ENCODE data around the gene FMN2. TPM values are rescaled to one million over a fixed set of nuclear protein-coding genes. Genes with fewer than 3 reads are reported as not detected.
"Not testable (repeated sequence)": the region's sequence is repeated elsewhere in the genome, so short reads cannot be mapped to it uniquely, and the experiment has no call there.

The FMN2 gene
- total RNA-seq, 2 experiments from 2014 or later, result not detected

DNA sequence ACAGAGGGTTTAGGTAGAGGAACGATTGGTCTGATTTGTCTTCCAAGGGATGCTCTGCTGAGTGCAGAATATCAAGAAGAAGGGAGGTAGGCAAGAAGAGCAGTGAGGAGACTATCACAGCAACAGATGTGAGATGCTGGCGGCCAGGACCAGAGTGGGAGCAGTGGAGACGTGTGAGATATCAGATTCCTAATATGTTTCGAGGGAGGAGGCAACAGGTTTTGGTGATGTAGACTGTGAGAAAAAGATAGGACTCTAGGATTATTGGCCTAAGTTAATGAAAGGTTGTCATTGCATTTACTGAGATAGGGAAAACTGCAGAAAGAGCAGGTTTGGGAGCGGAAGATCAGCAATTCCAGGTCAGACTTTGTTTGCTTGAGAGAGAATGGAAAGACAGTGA is 182.9 kb downstream of the FMN2 start:
- no peak for DNase-seq
- Mint-ChIP-seq H3K9me3 (peaks cover 14% of the 10 kb centered on the region), H3K27ac (no peak overlapping the region), H3K4me3 (no peak overlapping the region), H3K36me3 (ENCODE audit: low read depth) (no peaks in the 10 kb centered on the region), H3K27me3 (no peaks in the 10 kb centered on the region), H3K4me1 (ENCODE audit: low read depth) (no peaks in the 10 kb centered on the region)
- Histone ChIP-seq H3K4me3 (ENCODE audit: low read length) (no peak overlapping the region), H3K27ac (ENCODE audit: low read depth in 1 of 2, low read length in 2 of 2) (no peak overlapping the region), H3K36me3 (ENCODE audit: insufficient read depth, low read length) (no peaks in the 10 kb centered on the region), H3K4me1 (ENCODE audit: insufficient read depth, low read length) (no peaks in the 10 kb centered on the region), H3K9me3 (ENCODE audit: control insufficient read depth in 1 of 2, insufficient read depth in 1 of 2, low read length in 2 of 2) (peaks cover 0 to 6% of the 10 kb centered on the region in 2 experiments), H3K27me3 (ENCODE audit: control insufficient read depth in 1 of 2, insufficient read depth in 2 of 2, low read length in 2 of 2) (no peaks in the 10 kb centered on the region)
- intact Hi-C loops (cut with DNase I, micrococcal nuclease), result no loop called here
- TF ChIP-seq, protein P1, sequence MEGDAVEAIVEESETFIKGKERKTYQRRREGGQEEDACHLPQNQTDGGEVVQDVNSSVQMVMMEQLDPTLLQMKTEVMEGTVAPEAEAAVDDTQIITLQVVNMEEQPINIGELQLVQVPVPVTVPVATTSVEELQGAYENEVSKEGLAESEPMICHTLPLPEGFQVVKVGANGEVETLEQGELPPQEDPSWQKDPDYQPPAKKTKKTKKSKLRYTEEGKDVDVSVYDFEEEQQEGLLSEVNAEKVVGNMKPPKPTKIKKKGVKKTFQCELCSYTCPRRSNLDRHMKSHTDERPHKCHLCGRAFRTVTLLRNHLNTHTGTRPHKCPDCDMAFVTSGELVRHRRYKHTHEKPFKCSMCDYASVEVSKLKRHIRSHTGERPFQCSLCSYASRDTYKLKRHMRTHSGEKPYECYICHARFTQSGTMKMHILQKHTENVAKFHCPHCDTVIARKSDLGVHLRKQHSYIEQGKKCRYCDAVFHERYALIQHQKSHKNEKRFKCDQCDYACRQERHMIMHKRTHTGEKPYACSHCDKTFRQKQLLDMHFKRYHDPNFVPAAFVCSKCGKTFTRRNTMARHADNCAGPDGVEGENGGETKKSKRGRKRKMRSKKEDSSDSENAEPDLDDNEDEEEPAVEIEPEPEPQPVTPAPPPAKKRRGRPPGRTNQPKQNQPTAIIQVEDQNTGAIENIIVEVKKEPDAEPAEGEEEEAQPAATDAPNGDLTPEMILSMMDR (IDR thresholded peaks at IDR 0.05), result no peak
- ChIA-PET POLR2A (no interaction called here), CTCF (interaction anchor here (0.7 kb wide), 1 partner anchor 48 kb away, joined by 3 read pairs; no protein-coding TSS in a partner anchor)
- ATAC-seq (ENCODE audit: poor library complexity), result no peak

DNA sequence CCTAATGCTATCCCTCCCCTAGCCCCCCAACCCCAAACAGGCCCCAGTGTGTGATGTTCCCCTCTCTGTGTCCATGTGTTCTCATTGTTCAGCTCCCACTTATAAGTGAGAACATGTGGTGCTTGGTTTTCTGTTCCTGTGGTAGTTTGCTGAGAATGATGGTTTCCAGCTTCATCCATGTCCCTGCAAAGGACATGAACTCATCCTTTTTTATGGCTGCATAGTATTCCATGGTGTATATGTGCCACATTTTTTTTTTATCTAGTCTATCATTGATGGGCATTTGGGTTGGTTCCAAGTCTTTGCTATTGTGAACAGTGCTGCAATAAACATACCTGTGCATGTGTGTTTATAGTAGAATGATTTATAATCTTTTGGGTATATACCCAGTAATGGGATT is 183.5 kb downstream of the FMN2 start:
- H3K36me3 ChIP-seq (ENCODE audit: insufficient read depth, low read length); H3K4me1 Mint-ChIP-seq (ENCODE audit: low read depth); H3K4me3 Mint-ChIP-seq; H3K4me3 ChIP-seq (ENCODE audit: low read length); H3K36me3 Mint-ChIP-seq (ENCODE audit: low read depth); DNase-seq; CTCF ChIA-PET; ATAC-seq (ENCODE audit: poor library complexity); H3K27ac ChIP-seq (ENCODE audit: low read depth in 1 of 2, low read length in 2 of 2); POLR2A ChIA-PET; intact Hi-C loops (cut with DNase I, micrococcal nuclease); H3K27me3 ChIP-seq (ENCODE audit: control insufficient read depth in 1 of 2, insufficient read depth in 2 of 2, low read length in 2 of 2); H3K27me3 Mint-ChIP-seq; H3K27ac Mint-ChIP-seq; H3K4me1 ChIP-seq (ENCODE audit: insufficient read depth, low read length); H3K9me3 ChIP-seq (ENCODE audit: control insufficient read depth in 1 of 2, insufficient read depth in 1 of 2, low read length in 2 of 2): not testable (repeated sequence)
- H3K9me3 Mint-ChIP-seq, result peaks cover 11% of the 10 kb centered on the region

- Histone ChIP-seq H3K4me1 (ENCODE audit: insufficient read depth, low read length) (no peaks in the 10 kb centered on the region), H3K9me3 (ENCODE audit: control insufficient read depth in 1 of 2, insufficient read depth in 1 of 2, low read length in 2 of 2) (no peaks in the 10 kb centered on the region), H3K36me3 (ENCODE audit: insufficient read depth, low read length) (no peaks in the 10 kb centered on the region), H3K27me3 (ENCODE audit: control insufficient read depth in 1 of 2, insufficient read depth in 2 of 2, low read length in 2 of 2) (no peaks in the 10 kb centered on the region), H3K4me3 (ENCODE audit: low read length) (no peak overlapping the region), H3K27ac (ENCODE audit: low read depth in 1 of 2, low read length in 2 of 2) (no peak overlapping the region)
- Mint-ChIP-seq H3K4me1 (ENCODE audit: low read depth) (no peaks in the 10 kb centered on the region), H3K27ac (no peak overlapping the region), H3K27me3 (no peaks in the 10 kb centered on the region), H3K36me3 (ENCODE audit: low read depth) (no peaks in the 10 kb centered on the region), H3K9me3 (peaks cover 8% of the 10 kb centered on the region), H3K4me3 (no peak overlapping the region)
- DNase-seq, result no peak
- CTCF ChIA-PET, result no interaction called here
- ATAC-seq (ENCODE audit: poor library complexity), result no peak
- intact Hi-C loops (cut with DNase I, micrococcal nuclease), result no loop called here
- POLR2A ChIA-PET, result no interaction called here
- TF ChIP-seq, protein P1 (IDR thresholded peaks at IDR 0.05), result no peak
Measured at GRCh38 chr1:240278082-240278481, 186.4 kb downstream of the FMN2 start.

DNA sequence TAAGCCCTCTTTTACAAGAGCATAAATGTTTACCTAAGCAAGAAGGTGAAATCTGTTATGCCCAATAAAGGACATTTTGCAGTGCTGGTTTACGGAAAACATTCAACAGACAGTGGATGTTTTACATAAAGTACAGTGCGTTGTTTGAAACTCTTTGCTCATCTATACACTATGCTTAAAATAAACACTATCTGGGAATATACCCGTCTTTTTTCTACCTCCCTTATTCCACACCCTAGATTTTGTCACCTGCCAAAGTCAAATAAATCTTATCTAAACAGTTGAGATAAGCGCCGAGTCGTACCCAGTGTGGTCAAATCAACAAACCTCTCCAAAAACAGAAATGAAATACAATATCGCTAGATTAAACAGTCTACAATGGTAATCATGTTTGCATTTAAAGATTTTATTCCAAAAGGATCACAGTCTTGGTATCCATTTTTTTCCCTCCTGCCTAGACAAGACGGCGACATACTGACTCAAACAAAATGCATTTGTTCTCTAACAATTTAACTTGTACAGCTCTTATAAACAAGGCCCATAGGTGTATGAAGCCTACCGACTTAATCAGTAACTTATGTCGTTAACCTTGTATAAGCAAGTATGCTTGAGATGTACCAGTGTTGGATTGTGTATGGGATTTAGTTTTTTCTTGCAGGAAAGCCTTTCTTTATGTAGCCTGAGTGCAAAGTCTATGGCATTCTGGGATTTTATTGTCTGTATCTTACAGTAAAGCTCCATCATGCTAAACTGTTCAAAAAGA is 189.1 kb downstream of the FMN2 start:
- no peaks in the 10 kb centered on the region for H3K9me3 ChIP-seq (ENCODE audit: control insufficient read depth in 1 of 2, insufficient read depth in 1 of 2, low read length in 2 of 2)
- intact Hi-C loops (cut with DNase I, micrococcal nuclease), result no loop called here
- Mint-ChIP-seq H3K36me3 (ENCODE audit: low read depth) (no peaks in the 10 kb centered on the region), H3K27ac (no peak overlapping the region), H3K4me1 (ENCODE audit: low read depth) (no peaks in the 10 kb centered on the region), H3K4me3 (no peak overlapping the region), H3K27me3 (no peaks in the 10 kb centered on the region), H3K9me3 (peaks cover 6% of the 10 kb centered on the region)
- H3K4me1 ChIP-seq (ENCODE audit: insufficient read depth, low read length), result no peaks in the 10 kb centered on the region
- H3K36me3 ChIP-seq (ENCODE audit: insufficient read depth, low read length), result no peaks in the 10 kb centered on the region
- ChIA-PET CTCF (interaction anchor here (0.5 kb wide), 1 partner anchor 29 kb away, joined by 3 read pairs; no protein-coding TSS in a partner anchor), POLR2A (no interaction called here)
- no peak for DNase-seq
- H3K27me3 ChIP-seq (ENCODE audit: control insufficient read depth in 1 of 2, insufficient read depth in 2 of 2, low read length in 2 of 2), result no peaks in the 10 kb centered on the region
- H3K4me3 ChIP-seq (ENCODE audit: low read length), result no peak overlapping the region
- no peak for ATAC-seq (ENCODE audit: poor library complexity)
- H3K27ac ChIP-seq (ENCODE audit: low read depth in 1 of 2, low read length in 2 of 2), result no peak overlapping the region
- TF ChIP-seq, protein P1 (IDR thresholded peaks at IDR 0.05), result no peak
